LNCAP (cell line): ENCODE data around the gene CAPN10.

Experiments
- TF ChIP-seq, protein P1 (sequence below): fragments of 450-650 bp; IDR thresholded peaks from 2 replicates; pipeline ENCODE4 v1.5.1; 2017; ENCODE audit warnings: mild to moderate bottlenecking

CAPN10 gene

DNA sequence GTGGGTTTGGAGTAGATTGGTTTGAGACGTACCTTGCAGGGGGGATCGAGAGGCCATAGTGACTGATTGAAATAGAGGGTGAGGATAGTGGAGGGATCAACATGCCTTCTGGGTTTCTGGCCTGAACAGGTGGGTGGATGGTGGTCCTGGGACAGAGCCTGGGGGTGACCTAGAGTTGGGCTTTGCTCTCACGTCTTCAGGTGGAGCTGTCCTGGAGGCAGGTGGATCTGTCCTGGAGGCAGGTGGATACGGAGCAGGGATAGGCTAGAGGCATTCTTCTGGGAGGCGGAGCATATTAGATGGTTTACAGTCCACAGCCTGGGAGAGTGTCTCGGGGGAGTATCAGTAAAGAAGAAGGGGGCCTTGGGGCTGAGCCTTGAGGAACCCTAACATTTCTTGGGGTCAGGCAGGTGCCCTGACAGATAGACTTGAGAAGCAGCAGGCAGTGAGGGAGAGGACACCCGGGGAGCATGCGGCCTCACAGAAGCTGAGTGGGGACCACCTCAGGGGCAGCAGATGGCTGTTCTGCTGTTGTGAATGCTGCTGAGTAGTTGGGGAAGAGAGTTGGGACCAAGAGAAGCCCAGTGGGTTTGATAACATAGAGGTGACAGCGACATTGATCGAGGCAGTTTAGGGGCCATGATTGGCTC lies 1.6 kb downstream of the CAPN10 start:
- TF ChIP-seq, protein P1, sequence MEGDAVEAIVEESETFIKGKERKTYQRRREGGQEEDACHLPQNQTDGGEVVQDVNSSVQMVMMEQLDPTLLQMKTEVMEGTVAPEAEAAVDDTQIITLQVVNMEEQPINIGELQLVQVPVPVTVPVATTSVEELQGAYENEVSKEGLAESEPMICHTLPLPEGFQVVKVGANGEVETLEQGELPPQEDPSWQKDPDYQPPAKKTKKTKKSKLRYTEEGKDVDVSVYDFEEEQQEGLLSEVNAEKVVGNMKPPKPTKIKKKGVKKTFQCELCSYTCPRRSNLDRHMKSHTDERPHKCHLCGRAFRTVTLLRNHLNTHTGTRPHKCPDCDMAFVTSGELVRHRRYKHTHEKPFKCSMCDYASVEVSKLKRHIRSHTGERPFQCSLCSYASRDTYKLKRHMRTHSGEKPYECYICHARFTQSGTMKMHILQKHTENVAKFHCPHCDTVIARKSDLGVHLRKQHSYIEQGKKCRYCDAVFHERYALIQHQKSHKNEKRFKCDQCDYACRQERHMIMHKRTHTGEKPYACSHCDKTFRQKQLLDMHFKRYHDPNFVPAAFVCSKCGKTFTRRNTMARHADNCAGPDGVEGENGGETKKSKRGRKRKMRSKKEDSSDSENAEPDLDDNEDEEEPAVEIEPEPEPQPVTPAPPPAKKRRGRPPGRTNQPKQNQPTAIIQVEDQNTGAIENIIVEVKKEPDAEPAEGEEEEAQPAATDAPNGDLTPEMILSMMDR = no peak

GRCh38 chr2:240588669-240589068 lies 2.1 kb downstream of the CAPN10 start:
- TF ChIP-seq, protein P1 = no peak

GRCh38 chr2:240589375-240589774 lies 2.8 kb downstream of the CAPN10 start:
- TF ChIP-seq, protein P1 = no peak

DNA sequence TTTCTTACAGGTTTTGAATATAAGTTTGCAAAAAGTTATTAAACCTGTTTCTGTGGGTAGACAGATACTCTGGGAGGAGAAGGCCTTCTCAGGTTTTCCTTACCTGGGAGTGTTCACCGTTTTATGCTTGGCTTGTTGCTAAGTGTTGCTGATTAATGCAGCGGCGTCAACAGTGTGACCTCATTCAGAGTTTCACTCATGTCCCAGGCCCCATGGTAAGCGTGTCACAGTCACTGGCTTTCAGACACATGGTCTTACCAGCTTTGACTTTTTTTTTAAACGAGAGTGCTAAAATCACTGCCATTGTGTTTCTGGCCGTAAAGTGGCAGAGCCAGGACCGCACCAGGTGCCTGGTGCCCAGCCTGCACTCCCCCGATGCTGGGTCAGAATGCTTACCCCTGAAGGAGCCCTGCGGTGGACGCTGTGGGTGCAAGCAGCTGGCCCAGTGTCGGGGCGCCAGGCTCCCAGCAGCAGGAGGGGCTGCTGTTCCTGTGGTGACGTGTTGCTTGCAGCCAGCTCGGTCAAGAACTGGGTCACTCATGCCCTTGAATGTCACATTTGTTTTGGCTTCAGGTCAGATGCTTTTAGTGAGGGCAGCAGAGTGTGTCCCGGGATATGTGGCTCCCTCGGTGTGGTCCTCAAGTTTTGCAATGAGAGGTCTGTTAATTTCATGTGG lies 3.5 kb downstream of the CAPN10 start:
- TF ChIP-seq, protein P1 = no peak

GRCh38 chr2:240590681-240591111 lies 4.2 kb downstream of the CAPN10 start:
- TF ChIP-seq, protein P1 = no peak

GRCh38 chr2:240591226-240591625 lies 4.7 kb downstream of the CAPN10 start:
- TF ChIP-seq, protein P1 = no peak

DNA sequence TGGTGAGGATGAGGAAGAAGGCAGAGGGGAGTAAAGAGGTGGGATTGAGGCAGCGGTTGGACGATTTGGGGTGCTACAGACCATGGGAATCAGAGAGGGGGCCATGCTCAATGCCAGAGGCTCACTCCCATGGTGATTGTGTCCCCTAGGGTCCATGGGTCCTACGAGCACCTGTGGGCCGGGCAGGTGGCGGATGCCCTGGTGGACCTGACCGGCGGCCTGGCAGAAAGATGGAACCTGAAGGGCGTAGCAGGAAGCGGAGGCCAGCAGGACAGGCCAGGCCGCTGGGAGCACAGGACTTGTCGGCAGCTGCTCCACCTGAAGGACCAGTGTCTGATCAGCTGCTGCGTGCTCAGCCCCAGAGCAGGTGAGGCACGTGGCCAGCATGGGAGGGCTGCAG lies 5.2 kb downstream of the CAPN10 start:
- TF ChIP-seq, protein P1 = no peak
